ENCODE results near the gene TESK2.
"Not testable (repeated sequence)": the region's sequence is repeated elsewhere in the genome, so short reads cannot be mapped to it uniquely, and the experiment has no call there.

TESK2 gene

GRCh38 chr1:45490626-45491486 lies at the start of gene TESK2:
TSS of gene TESK2 (minus strand) at chr1:45491163. CDS start at chr1:45457785, 33,378 bp downstream.
- DNase-seq: peak; percentile 99

GRCh38 chr1:45536886-45537285 lies 45.9 kb upstream of the TESK2 start:
- DNase-seq: no peak

GRCh38 chr1:45535988-45536766 lies 45.2 kb upstream of the TESK2 start:
- DNase-seq: no peak

GRCh38 chr1:45531873-45532272 lies 40.9 kb upstream of the TESK2 start:
- no peak for DNase-seq

- no peak for DNase-seq
These were observed 39.7 kb upstream of the TESK2 start for GRCh38 chr1:45530632-45531135.

DNA sequence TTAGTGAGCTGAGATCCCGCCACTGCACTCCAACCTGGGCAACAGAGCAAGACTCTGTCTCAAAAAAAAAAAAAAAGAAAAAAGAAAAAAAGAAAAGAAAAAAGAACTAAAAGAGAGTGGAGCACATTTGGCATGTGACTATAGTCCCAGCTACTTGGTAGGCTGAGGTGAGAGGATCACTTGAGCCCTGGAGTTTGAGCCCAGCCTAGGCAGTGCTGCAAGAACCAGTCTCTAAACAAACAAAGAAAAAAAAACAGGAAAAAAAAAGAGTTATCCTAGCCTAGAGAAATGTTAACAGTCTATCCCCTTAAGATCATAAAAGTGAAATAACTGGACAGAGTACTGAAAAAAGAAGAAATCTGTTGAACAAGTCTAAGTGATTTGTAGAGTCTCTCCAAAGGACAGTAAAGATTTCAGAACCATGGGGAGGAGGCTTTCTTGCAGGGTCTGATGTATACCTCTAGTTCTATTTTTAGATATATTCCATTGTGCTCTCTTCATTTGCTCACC lies 35.2 kb upstream of the TESK2 start:
- DNase-seq: no peak

DNA sequence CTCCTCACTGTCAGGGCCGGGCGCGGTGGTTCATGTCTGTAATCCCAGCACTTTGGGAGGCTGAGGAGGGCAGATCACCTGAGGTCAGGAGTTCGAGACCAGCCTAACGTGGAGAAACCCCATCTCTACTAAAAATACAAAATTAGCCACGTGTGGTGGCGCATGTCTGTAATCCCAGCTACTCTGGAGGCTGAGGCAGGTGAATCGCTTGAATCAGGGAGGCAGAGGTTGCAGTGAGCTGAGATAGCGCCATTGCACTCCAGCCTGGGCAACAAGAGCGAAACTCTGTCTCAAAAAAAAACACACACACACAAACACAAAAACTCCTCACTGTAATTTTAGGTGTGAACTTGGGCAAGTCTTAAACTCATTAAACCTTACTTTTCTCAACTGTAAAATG lies 33.0 kb upstream of the TESK2 start:
- not testable (repeated sequence) for DNase-seq

GRCh38 chr1:45523516-45523915 lies 32.6 kb upstream of the TESK2 start:
- not testable (repeated sequence) for DNase-seq

DNA sequence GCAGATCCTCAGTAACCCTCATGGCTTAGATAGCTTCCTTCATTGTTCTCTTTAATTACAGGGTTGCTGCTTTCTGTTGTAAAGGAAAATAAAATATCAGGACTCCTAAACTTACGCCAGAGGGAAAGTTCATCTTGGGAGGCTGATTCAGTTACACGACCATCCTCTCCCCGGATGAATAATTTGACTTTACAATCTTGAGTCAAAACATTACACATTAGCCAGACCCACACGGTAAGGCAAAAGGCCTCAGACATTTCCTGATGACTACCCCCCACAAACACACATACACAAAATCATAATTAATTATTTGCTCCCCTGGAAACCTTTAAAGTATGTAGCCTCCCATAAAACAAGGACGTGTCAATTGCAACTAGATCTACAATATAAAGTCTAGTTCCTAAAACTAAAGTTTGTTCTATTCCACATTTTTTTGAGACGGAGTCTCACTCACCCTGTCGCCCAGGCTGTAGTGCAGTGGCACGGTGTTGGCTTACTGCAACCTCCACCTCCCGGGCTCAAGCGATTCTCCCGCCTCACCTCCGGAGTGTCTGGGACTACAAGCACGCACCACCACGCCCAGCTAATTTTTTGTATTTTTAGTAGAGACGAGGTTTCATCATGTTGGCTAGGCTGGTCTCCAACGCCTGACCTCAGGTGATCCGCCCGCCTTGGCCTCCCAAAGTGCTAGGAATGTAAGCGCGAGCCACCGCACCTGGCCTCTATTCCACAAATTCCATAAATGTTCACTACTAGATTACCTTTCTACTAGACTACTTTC lies 31.6 kb upstream of the TESK2 start:
- DNase-seq: peak; percentile 33

DNA sequence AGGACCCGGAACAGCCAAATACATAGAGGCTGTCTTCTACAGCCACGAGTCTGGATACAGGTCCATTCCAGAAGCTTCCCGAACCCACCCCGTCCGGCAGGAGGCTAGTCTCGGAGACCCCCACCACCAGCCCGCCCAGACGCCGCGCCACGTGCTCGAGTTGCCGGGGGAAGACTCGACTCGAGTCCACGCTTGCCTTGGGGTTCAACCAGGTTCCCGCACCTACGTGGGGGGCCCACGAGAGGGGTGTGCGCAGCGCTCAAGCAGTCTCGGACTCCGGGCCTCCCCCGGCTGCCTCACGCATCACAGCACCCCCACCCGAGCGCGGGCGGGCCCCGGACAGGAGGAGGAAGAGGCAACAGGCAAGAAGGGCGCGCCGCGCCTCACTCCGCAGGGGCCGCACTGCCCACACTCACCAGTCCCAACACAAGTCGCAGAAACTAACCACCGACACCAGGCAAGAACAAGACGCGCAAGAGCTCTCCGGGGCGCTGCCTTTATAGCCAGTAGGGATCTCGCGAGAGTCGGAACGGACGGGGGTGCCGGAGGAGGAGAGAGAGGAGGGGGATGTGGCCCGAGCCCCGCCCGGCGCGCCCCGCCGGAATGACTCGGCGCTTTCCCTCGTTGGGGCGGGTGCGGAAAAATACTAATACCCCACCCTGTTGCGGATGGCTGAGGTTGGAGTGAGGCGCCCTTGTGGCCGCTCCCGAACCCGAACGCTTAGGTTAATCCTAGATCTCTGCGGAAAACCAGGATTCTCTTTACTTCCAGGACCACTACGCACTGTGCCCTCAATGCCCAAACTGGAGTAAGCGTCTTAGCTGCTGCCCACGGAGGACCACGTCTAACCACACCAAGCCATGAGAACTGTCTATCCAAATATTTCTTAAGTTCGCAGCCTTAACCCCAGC lies 30.7 kb upstream of the TESK2 start, which contains the start of gene PRDX1:
PRDX1 (minus strand) TSS at position 472 of the 911 bp plus-strand sequence. CDS start 2,841 bp downstream, outside the sequence.
- peak; percentile 98 for DNase-seq

GRCh38 chr1:45519774-45520173 lies 28.8 kb upstream of the TESK2 start:
- DNase-seq: not testable (repeated sequence)

- DNase-seq: no peak
These were observed 27.9 kb upstream of the TESK2 start for GRCh38 chr1:45518910-45519309.

DNA sequence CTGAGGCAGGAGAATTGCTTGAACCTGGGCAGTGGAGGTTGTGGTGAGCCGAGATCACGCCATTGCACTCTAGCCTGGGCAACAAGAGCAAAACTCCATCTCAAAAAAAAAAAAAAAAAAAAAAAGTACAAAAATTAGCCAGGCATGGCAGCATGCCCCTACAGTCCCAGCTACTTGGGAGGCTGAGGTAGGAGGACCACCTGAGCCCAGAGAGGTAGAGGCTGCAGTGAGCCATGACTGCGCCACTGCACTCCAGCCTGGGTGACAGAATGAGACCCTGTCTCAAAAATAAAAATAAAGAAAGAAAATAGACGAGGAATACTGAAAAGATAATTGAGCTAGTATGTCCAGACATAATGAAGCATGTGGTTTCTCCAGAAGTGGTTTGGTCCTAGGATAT lies 27.4 kb upstream of the TESK2 start:
- DNase-seq: not testable (repeated sequence)

GRCh38 chr1:45516465-45516864 lies 25.5 kb upstream of the TESK2 start:
- DNase-seq: no peak

DNA sequence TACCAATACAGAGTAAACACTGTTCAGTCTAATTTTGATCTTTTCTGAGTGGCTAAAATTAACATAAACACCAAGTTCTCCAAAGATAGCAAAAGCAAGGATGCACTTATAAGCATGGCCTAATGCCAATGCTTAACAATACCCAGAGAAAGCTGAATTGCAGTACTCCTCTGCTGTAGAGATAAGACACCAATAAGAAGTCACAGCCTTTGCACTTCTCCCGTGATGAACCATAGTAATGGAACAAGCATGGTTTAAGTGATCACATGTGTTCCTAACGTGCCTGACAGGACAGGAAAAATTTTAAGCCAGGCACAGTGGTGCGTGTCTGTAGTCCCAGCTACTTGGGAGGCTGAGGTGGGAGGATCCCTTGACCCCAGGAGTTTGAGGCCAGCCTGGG lies 25.1 kb upstream of the TESK2 start:
- DNase-seq: no peak

GRCh38 chr1:45513532-45514260 lies 22.7 kb upstream of the TESK2 start:
- not testable (repeated sequence) for DNase-seq

DNA sequence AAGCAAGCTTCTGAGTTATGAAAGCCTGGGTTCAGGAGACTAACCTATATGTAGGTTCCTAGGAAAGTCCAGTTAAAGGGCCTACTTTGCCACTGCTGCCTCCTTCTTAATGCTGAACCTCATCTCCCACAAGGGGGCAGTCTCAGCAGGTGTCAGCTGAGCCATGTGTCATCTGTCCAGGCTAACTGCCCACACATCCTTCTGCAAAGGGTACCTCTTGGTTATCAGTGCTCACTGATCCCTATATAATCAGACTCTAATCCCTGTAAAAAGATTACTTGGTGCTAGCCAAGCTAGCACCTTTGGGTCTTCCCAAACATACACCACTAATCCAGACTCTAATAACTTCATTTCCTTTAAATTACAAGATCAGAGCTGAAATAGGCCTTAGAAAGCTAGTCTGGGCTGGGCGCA lies 21.7 kb upstream of the TESK2 start:
- peak; percentile 47 for DNase-seq

- DNase-seq: no peak
These were observed 20.1 kb upstream of the TESK2 start for GRCh38 chr1:45510972-45511527.

DNA sequence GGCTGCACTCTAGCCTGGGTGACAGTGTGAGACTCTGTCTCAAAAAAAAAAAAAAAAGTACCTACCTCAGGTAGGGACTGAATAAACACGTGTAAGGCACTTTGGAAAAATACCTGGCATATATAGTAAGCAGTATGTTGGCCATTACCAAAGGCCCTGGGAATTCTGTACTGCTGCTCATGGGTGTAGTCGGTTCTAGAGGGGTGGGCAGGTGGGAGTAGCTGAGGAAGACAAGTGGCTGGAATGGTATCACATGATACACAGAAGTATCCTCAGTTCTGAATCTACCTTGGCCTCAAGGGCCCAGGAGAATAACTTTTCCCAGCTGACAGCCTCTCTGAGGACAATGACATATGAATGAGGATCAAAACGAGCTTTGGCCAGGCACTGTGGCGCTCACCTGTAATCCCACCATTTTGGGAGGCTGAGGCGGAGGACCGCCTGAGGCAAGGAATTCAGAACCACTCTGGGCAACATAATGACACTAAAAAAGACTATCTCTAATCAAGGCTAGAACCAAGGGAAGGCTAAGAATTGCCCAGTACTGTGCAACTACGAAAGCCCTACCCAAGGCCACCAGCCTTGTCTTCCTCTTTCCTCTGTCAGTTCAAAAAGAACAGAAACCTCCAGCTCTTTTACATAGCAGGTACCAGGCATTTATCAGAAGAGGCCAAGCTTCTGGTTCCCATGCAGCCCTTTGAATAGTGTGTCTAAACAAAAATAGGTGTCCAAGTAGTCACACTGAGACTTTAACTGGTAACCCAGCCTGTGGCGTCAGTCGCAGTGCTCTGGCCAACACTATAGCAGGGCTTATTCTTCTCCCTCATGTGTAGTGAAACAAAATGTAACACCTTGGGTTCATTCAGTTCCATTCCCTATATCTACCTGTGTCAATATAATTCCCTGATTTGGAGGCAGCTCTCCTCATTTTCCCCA lies 19.3 kb upstream of the TESK2 start:
- DNase-seq: no peak

Measured in fibroblast of upper back skin (primary cell).